Keratinocyte (primary cell): ENCODE data around the gene APC.

Experiments used
- CTCF ChIP-seq, 3 experiments: IDR thresholded peaks in 1 of 3; conservative IDR thresholded peaks in 1 of 3; optimal IDR thresholded peaks in 1 of 3; 2 replicates in 2 of 3; 3 replicates in 1 of 3; pipeline versions ENCODE3 to v1.5.1; 2011; ENCODE audit warnings: low read length in 3 of 3, mild to moderate bottlenecking in 3 of 3, moderate library complexity in 2 of 3, control low read depth in 1 of 3, inconsistent platforms in 1 of 3; ENCODE audit not compliant: insufficient read depth in 2 of 3; ENCODE audit errors: extremely low read depth in 1 of 3
- EZH2 ChIP-seq: IDR thresholded peaks from one replicate; pipeline ENCODE4 v1.6.1; 2012; ENCODE audit warnings: inconsistent platforms, mild to moderate bottlenecking, low read length, moderate library complexity

- no peak for TF ChIP-seq CTCF (optimal IDR thresholded peaks at IDR 0.05 in 1 of 3, IDR thresholded peaks at IDR 0.05 in 1 of 3, conservative IDR thresholded peaks at IDR 0.05 in 1 of 3; ENCODE audit: extremely low read depth in 1 of 3, insufficient read depth in 2 of 3, low read length in 3 of 3)
- no peak for TF ChIP-seq EZH2
Observed at GRCh38 chr5:112732131-112732530, 5.6 kb upstream of the APC start.
